Lower leg skin (tissue), 4 donors: ENCODE data around the gene ZDHHC9. TPM values are rescaled to one million over a fixed set of nuclear protein-coding genes. Genes with fewer than 3 reads are reported as not detected.

Source experiments
- DNase-seq, 2 donors: peaks; one replicate each; pipeline ENCODE4 v3.0.0-alpha.2; 2019; ENCODE audit warnings: low spot score in 2 of 2
- H3K4me3 ChIP-seq: fragments of 200-600 bp; sonication (generic); 2 replicates; pipeline ENCODE4 v1.5.1; 2017; ENCODE audit warnings: mild to moderate bottlenecking, low read depth; ENCODE audit not compliant: poor library complexity, severe bottlenecking
- CTCF ChIP-seq, 3 donors: fragments of 450-650 bp; IDR thresholded peaks; one replicate each; pipeline ENCODE4 v1.5.1; 2016; ENCODE audit warnings: antibody characterized with exemption in 3 of 3, mild to moderate bottlenecking in 3 of 3, moderate library complexity in 2 of 3
- POLR2A ChIP-seq, 2 donors: fragments of 450-650 bp; IDR thresholded peaks; one replicate each; pipeline ENCODE4 v1.6.1; 2016 to 2017; ENCODE audit warnings: antibody characterized with exemption in 2 of 2, mild to moderate bottlenecking in 1 of 2, moderate library complexity in 1 of 2
- WGBS, 2 donors: methylation state at CpG; one replicate each; pipeline ENCODE4 v1.1.5; 2018; 5-methylcytosine and 5-hydroxymethylcytosine counted together
- intact Hi-C: fragments of 100-400 bp; cut with DNase I; formaldehyde crosslinking; loops from one replicate; pipeline ENCODE4 v1.15.0; 2023; ENCODE audit warnings: low total_unique reads
- total RNA-seq, 4 donors: library from RNA; depleted of rRNA; stranded (reverse); fragments of >200 nt; gene quantifications; one replicate each; pipeline ENCODE4 v1.1.0, GENCODE V29; 2016

ZDHHC9 gene
- total RNA-seq, 4 donors from 2014 or later = 23.8 to 58.0 (median 40.1) TPM

GRCh38 chrX:129824620-129825019 lies 19.1 kb downstream of the ZDHHC9 start:
- TF ChIP-seq CTCF (IDR thresholded peaks at IDR 0.05) = no peak
- no peak for TF ChIP-seq POLR2A (IDR thresholded peaks at IDR 0.05)
- 93 to 98% methylated on average over 4 of the region's 4 CpGs for WGBS, 2 donors
- intact Hi-C loops = no loop called here
- no peak for DNase-seq
- no peak overlapping the region for H3K4me3 ChIP-seq

GRCh38 chrX:129823522-129823921 lies 20.2 kb downstream of the ZDHHC9 start:
- TF ChIP-seq CTCF (IDR thresholded peaks at IDR 0.05) = no peak
- TF ChIP-seq POLR2A (IDR thresholded peaks at IDR 0.05) = no peak
- DNase-seq = no peak
- no peak overlapping the region for H3K4me3 ChIP-seq
- 76 to 80% methylated on average over 6 of the region's 6 CpGs for WGBS, 2 donors
- intact Hi-C loops = no loop called here

GRCh38 chrX:129823115-129823514 lies 20.6 kb downstream of the ZDHHC9 start:
- intact Hi-C loops = no loop called here
- DNase-seq = no peak
- no peak overlapping the region for H3K4me3 ChIP-seq
- 44 to 75% methylated on average over 2 of the region's 2 CpGs for WGBS, 2 donors
- TF ChIP-seq POLR2A (IDR thresholded peaks at IDR 0.05) = no peak
- no peak for TF ChIP-seq CTCF (IDR thresholded peaks at IDR 0.05)

- WGBS, 2 donors = 74 to 100% methylated on average over 2 of the region's 2 CpGs
- intact Hi-C loops = no loop called here
- DNase-seq = peak in 1 of 2 donors; percentile 29
- H3K4me3 ChIP-seq = no peak overlapping the region
- TF ChIP-seq CTCF (IDR thresholded peaks at IDR 0.05) = no peak
- TF ChIP-seq POLR2A (IDR thresholded peaks at IDR 0.05) = no peak
Measured at GRCh38 chrX:129818123-129818522, 25.6 kb downstream of the ZDHHC9 start.

- intact Hi-C loops = no loop called here
- no peak for TF ChIP-seq CTCF (IDR thresholded peaks at IDR 0.05)
- TF ChIP-seq POLR2A (IDR thresholded peaks at IDR 0.05) = no peak
- WGBS, 2 donors = 67 to 91% methylated on average over 6 of the region's 6 CpGs
- H3K4me3 ChIP-seq = no peak overlapping the region
- no peak for DNase-seq
Measured at GRCh38 chrX:129813662-129814368, 29.9 kb downstream of the ZDHHC9 start.
